Activated naive CD8-positive, alpha-beta T cell (primary cell): ENCODE data around the gene MYH7.
"Not testable (repeated sequence)": the region's sequence is repeated elsewhere in the genome, so short reads cannot be mapped to it uniquely, and the experiment has no call there.

Experiments
- H3K27ac Mint-ChIP-seq: one replicate; pipeline ENCODE4 v1.8.0; 2021; ENCODE audit warnings: mixed read lengths
- H3K27me3 Mint-ChIP-seq: one replicate; pipeline ENCODE4 v1.8.0; 2021; ENCODE audit warnings: mixed read lengths
- H3K36me3 Mint-ChIP-seq: one replicate; pipeline ENCODE4 v1.8.0; 2021; ENCODE audit warnings: mixed read lengths
- H3K4me1 Mint-ChIP-seq: one replicate; pipeline ENCODE4 v1.8.0; 2021; ENCODE audit warnings: low read depth, mixed read lengths
- H3K4me3 Mint-ChIP-seq: one replicate; pipeline ENCODE4 v1.8.0; 2021; ENCODE audit warnings: mild to moderate bottlenecking, mixed read lengths
- H3K9me3 Mint-ChIP-seq: one replicate; pipeline ENCODE4 v1.8.0; 2021; ENCODE audit warnings: low read depth, mixed read lengths

Gene MYH7

GRCh38 chr14:23409475-23409874 is 26.0 kb downstream of the MYH7 start:
- H3K4me3 Mint-ChIP-seq, result no peak overlapping the region
- H3K4me1 Mint-ChIP-seq, result no peaks in the 10 kb centered on the region
- H3K36me3 Mint-ChIP-seq, result no peaks in the 10 kb centered on the region
- H3K9me3 Mint-ChIP-seq, result no peaks in the 10 kb centered on the region
- H3K27ac Mint-ChIP-seq, result no peak overlapping the region
- peaks cover 1% of the 10 kb centered on the region for H3K27me3 Mint-ChIP-seq

DNA sequence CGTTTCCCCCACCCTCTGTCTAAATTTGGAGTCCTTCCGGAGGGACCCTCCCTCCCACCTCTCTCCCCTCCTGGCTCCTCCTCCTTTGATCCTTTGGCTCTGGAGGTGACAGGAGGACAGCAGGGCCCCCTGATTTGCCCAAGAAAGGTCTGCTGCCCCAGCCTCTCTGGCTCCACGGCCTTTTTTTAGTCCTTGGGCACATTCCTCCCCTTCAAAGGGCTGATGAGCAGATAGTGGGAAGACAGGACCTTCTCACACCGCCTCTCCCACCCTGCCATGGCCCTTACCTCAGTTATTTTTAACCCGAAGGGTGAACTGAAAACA is 27.2 kb downstream of the MYH7 start:
- no peak overlapping the region for H3K4me3 Mint-ChIP-seq
- peaks cover 1% of the 10 kb centered on the region for H3K27me3 Mint-ChIP-seq
- H3K27ac Mint-ChIP-seq, result no peak overlapping the region
- H3K9me3 Mint-ChIP-seq, result no peaks in the 10 kb centered on the region
- H3K36me3 Mint-ChIP-seq, result no peaks in the 10 kb centered on the region
- H3K4me1 Mint-ChIP-seq, result no peaks in the 10 kb centered on the region

DNA sequence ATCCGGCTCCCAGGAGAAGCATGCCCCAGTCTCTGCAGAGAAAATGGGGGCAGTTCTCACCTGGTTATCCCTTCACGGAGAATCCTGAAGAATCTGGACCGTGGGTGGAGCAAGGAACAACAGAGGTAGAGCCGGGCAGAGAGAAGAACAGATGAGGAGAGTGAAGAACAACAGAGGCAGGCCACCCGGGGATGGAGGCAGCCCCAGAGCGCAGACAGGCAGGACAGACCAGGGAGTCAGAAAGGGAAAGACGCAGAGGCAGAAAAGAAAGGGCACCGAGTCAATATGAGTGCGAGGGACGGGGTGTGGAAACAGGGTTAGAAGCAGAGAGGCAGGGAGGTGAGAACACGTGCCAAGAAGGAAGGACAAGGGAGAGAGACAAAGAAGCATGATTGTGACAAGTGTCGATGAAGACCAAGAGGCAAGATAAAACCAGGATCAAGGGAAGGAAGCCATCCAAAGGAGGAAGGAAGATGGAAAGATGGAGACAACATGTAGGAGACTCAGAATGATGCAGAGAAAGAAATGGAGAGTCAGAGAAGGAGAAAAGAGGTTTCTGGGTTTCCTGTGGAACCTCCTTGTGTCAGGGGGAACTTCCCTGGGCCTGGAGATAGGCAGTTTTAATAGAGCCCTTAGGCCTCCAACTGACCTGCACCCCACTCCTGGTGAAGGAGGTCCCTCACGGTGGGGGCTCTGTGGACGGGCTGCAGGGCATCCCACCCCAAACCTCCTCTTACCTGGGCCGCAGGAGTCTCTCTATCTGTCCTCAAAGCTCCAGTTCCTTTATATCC is 27.7 kb downstream of the MYH7 start, which contains the start of gene MYH6:
Gene MYH6, minus strand, starts transcription at position 758 of the 791 bp plus-strand sequence. CDS start 1,050 bp downstream, outside the sequence.
- Mint-ChIP-seq H3K4me1 (no peaks in the 10 kb centered on the region), H3K36me3 (no peaks in the 10 kb centered on the region), H3K9me3 (no peaks in the 10 kb centered on the region), H3K27me3 (peaks cover 1% of the 10 kb centered on the region), H3K27ac (no peak within 1 kb of the TSS), H3K4me3 (no peak within 1 kb of the TSS)

DNA sequence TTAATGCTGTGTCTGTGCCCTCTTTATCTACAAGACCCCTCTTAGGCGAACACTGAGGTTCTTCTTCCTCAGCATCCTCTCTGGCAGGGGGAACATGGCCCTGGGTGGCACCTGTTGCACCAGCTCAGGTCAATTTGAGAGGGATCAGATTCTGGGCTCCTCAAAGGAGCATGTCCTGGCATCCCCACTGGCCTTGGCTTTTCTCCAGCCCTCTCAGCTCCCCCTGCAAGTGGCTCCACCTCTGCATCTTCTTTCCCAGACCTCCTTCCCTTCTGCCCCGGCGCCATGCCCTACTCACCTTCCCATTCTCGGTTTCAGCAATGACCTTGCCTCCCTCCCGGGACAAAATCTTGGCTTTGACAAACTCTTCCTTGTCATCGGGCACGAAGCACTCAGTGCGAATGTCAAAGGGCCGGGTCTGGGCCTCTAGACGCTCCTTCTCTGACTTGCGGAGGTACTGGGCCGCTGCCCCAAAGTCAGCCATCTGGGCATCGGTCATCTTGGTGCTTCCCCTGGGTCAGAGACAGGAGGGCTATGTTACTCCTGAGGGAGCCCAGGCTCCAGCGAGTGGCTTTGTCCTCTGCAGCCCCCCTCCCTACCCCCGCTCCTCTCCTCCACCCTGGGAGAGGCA is 28.6 kb downstream of the MYH7 start:
- Mint-ChIP-seq H3K4me1 (no peaks in the 10 kb centered on the region), H3K27ac (no peak overlapping the region), H3K4me3 (no peak overlapping the region), H3K27me3 (peaks cover 1% of the 10 kb centered on the region), H3K9me3 (no peaks in the 10 kb centered on the region), H3K36me3 (no peaks in the 10 kb centered on the region)

- Mint-ChIP-seq H3K27ac (no peak overlapping the region), H3K4me1 (no peaks in the 10 kb centered on the region), H3K9me3 (no peaks in the 10 kb centered on the region), H3K4me3 (no peak overlapping the region), H3K27me3 (peaks cover 1% of the 10 kb centered on the region), H3K36me3 (no peaks in the 10 kb centered on the region)
Measured at GRCh38 chr14:23406244-23406643, 29.2 kb downstream of the MYH7 start.

GRCh38 chr14:23405516-23406025 is 29.9 kb downstream of the MYH7 start:
- H3K27me3 Mint-ChIP-seq, result peaks cover 1% of the 10 kb centered on the region
- H3K4me1 Mint-ChIP-seq, result no peaks in the 10 kb centered on the region
- H3K36me3 Mint-ChIP-seq, result no peaks in the 10 kb centered on the region

DNA sequence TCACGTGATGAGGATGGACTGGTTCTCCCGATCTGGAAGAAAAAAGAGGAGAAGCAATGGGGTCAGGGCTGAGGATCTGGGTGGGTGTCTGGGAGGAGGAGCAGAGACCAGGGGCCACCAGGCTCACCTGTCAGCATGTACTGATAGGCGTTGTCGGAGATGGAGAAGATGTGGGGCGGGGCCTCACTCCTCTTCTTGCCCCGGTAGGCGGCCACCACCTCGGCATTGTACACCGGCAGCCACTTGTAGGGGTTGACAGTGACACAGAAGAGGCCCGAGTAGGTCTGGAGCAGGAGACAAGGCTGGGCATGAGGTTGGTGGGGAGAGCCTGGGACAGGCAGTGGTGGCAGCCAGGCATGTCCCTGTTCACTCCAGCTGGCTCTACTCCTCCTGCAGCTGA is 30.4 kb downstream of the MYH7 start:
- peaks cover 1% of the 10 kb centered on the region for H3K27me3 Mint-ChIP-seq
- H3K4me3 Mint-ChIP-seq, result no peak overlapping the region
- H3K4me1 Mint-ChIP-seq, result no peaks in the 10 kb centered on the region
- H3K9me3 Mint-ChIP-seq, result no peaks in the 10 kb centered on the region
- H3K36me3 Mint-ChIP-seq, result no peaks in the 10 kb centered on the region
- no peak overlapping the region for H3K27ac Mint-ChIP-seq

More at GRCh38 chr14:23405516-23406025, 29.9 kb downstream of the MYH7 start:
- Mint-ChIP-seq H3K4me3 (no peak overlapping the region), H3K9me3 (no peaks in the 10 kb centered on the region), H3K27ac (no peak overlapping the region)

DNA sequence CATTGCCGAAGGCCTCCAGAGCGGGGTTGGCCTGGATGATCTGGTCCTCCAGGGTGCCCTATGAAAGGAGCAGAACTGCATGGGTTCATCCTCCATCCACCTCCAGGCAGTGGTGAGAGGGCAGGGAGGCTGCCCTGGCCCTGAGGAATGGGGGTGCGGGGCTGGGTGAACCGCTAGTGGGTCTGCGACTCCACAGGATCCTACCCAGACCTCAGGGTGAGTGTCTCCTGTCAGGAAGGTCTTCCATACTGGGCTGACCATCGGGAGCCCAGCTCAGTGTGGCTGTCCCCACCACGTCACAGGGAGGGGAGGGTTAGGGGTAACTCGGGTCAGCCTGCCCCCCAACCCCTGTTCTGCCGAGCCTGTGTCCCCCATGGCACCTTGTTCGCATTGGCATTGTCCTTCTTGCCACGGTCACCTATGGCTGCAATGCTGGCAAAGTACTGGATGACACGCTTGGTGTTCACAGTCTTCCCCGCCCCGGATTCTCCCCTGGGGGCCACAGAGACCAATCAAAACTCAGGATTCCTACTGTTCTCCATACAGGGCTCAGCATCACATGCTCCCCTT is 31.0 kb downstream of the MYH7 start:
- Mint-ChIP-seq H3K9me3 (no peaks in the 10 kb centered on the region), H3K27ac (no peak overlapping the region), H3K27me3 (peaks cover 1% of the 10 kb centered on the region), H3K4me3 (no peak overlapping the region), H3K4me1 (no peaks in the 10 kb centered on the region), H3K36me3 (no peaks in the 10 kb centered on the region)

DNA sequence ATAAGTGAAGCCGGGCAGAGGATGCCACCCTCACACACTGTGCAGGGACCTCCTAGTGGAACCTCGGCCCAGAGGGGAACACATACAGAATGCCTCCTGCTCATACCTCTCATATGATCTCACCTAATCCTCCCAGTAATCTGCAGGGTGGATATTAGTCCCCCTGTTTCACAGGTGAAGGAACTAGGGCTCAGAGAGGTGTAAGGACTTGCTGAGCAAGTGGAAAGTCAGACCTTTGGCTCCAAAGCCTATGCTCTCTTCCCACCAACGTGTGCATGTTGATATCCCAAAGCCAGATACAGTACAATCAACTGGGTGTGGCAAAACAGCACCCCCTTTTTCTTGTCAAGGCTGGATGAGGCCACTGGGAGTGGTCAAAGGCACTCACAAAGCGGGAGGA is 31.6 kb downstream of the MYH7 start:
- no peaks in the 10 kb centered on the region for H3K9me3 Mint-ChIP-seq
- H3K27ac Mint-ChIP-seq, result no peak overlapping the region
- no peak overlapping the region for H3K4me3 Mint-ChIP-seq
- H3K36me3 Mint-ChIP-seq, result no peaks in the 10 kb centered on the region
- H3K4me1 Mint-ChIP-seq, result no peaks in the 10 kb centered on the region
- H3K27me3 Mint-ChIP-seq, result peaks cover 1% of the 10 kb centered on the region

DNA sequence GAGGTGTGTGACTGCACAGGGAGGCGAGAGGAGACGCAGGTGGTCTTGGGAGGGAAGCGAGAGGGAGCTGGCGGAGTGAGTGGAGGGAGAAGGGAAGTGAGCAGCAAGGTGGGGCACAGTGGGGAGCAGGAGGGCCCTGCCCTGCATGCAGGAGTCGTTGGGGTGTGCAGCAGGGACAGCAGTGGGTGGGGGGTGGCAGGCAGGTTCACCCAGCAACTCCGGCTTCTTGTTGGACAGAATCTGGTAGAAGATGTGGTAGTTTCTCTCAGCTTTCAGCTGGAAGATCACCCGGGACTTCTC is 32.4 kb downstream of the MYH7 start:
- Mint-ChIP-seq H3K27me3 (peaks cover 3% of the 10 kb centered on the region), H3K36me3 (no peaks in the 10 kb centered on the region), H3K4me3 (no peak overlapping the region), H3K4me1 (no peaks in the 10 kb centered on the region), H3K9me3 (no peaks in the 10 kb centered on the region), H3K27ac (no peak overlapping the region)

GRCh38 chr14:23402296-23403138 is 32.9 kb downstream of the MYH7 start:
- no peak overlapping the region for H3K4me3 Mint-ChIP-seq
- H3K9me3 Mint-ChIP-seq, result no peaks in the 10 kb centered on the region
- H3K27ac Mint-ChIP-seq, result no peak overlapping the region
- H3K4me1 Mint-ChIP-seq, result no peaks in the 10 kb centered on the region
- H3K27me3 Mint-ChIP-seq, result peaks cover 3% of the 10 kb centered on the region
- no peaks in the 10 kb centered on the region for H3K36me3 Mint-ChIP-seq

GRCh38 chr14:23401291-23401690 is 34.2 kb downstream of the MYH7 start:
- Mint-ChIP-seq H3K4me3 (no peak overlapping the region), H3K9me3 (no peaks in the 10 kb centered on the region), H3K4me1 (no peaks in the 10 kb centered on the region), H3K36me3 (no peaks in the 10 kb centered on the region), H3K27ac (no peak overlapping the region), H3K27me3 (peaks cover 2% of the 10 kb centered on the region)

DNA sequence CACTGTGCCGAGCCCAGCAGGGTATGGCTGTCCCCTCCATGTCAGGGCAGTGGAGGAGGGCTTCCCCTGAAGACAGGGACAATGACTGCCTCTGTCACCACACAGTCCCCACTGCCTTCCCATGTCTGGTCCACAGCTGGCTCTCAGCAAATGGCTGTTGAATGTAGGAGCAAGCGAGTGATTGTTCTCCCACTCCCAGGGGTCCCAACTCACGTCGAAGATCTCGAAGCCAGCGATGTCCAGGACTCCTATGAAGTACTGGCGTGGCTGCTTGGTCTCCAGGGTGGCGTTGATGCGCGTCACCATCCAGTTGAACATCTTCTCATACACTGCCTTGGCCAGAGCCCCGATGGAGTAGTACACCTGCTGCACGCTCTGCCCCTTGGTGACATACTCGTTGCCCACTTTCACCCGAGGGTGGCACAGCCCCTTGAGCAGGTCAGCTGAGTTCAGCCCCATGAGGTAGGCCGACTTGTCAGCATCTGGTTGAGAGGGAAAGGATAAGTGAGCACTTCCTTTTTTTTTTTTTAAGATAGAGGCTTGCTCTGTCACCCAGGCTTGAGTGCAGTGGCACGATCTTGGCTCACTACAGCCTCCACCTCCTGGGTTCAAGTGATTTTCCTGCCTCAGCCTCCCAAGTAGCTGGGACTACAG is 34.8 kb downstream of the MYH7 start:
- H3K9me3 Mint-ChIP-seq, H3K4me3 Mint-ChIP-seq, H3K4me1 Mint-ChIP-seq, H3K27me3 Mint-ChIP-seq, H3K36me3 Mint-ChIP-seq, H3K27ac Mint-ChIP-seq: not testable (repeated sequence)

DNA sequence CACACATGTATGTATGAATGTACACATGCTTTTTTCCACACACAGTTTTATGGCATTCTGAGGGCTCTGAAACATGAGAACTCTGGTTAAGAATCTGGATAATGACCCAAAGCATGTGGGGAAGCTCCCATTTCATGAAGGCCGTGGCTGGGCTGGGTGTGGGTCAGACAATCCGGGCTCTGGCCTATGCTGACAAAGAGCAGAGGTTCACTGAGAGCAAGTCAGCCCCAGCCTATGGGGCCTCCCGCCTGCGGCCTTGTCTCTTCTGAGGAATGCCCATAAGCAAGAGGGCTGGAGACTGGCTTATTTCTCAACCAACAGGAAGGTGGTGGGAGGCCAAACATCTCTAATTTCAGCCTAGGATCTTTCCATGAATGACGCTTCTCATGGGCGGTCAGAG is 35.9 kb downstream of the MYH7 start:
- Mint-ChIP-seq H3K27ac (no peak overlapping the region), H3K4me1 (no peaks in the 10 kb centered on the region), H3K36me3 (no peaks in the 10 kb centered on the region), H3K27me3 (peaks cover 2% of the 10 kb centered on the region), H3K4me3 (no peak overlapping the region), H3K9me3 (no peaks in the 10 kb centered on the region)
